Bronchial epithelial cell (primary cell): ENCODE measurements around the gene LRWD1. TPM values are rescaled to one million over a fixed set of nuclear protein-coding genes. Genes with fewer than 3 reads are reported as not detected.

Source experiments
- DNase-seq: peaks from one replicate; pipeline ENCODE4 v3.0.0-alpha.2; 2010; ENCODE audit warnings: low read depth
- FAIRE-seq: peaks from 2 replicates; lab custom pipeline; 2011; peaks lifted over from hg19 to GRCh38; lab: Jason Lieb, UNC
- H3K27me3 ChIP-seq: 2 replicates; pipeline ENCODE4 v1.5.1; 2011; ENCODE audit warnings: low read length; ENCODE audit not compliant: control insufficient read depth, insufficient read depth
- H3K36me3 ChIP-seq: 2 replicates; pipeline ENCODE4 v1.5.1; 2011; ENCODE audit warnings: low read length; ENCODE audit not compliant: control insufficient read depth, insufficient read depth
- H3K4me3 ChIP-seq: 2 replicates; pipeline ENCODE4 v1.5.1; 2011; ENCODE audit warnings: mild to moderate bottlenecking, low read depth, low read length, control low read depth
- total RNA-seq: library from RNA; depleted of rRNA; stranded (reverse); fragments of >200 nt; gene quantifications from 2 replicates; pipeline ENCODE4 v1.2.1, GENCODE V29; 2014
- TF ChIP-seq, protein P1 (sequence below): IDR thresholded peaks from 2 replicates; pipeline ENCODE4 v1.5.1; 2011; ENCODE audit warnings: mild to moderate bottlenecking, moderate library complexity, low read length, control low read depth, inconsistent platforms; ENCODE audit not compliant: insufficient read depth, severe bottlenecking

Gene LRWD1
- 21.1 and 25.3 TPM in 2 replicates for total RNA-seq

DNA sequence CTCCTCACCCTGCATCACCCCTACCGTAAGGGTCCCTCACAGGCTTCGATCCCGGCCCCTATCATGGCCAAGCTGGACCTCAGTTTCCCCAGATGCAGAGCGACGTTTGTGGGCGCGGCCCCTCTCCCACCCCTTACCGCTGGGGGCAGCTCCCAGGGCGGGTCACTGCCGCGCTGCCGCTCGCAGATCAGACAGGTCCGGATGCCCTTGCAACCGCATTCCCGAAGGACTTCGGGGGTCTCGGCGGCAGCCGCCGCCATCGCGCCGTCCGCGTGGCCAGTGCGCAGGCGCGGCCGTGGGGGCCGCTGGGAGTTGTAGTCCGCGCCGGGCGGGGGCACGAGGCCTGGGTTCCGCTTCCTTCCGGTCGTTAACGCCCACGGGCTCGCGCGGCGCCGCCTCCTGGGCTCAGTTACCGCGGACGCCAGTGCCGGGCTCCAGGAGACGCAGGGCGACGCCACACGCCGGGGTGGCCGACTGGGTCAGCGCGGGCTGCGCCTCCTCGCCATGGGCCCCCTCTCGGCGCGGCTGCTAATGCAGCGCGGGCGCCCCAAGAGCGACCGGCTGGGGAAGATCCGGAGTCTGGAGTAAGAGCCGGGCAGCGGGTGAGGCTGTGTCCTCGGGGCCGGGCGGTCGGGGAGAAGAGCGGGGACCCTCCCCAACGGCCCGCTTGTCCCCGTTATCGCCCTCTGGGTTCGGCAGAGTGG lies at the start of gene LRWD1, which contains the start of gene ALKBH4:
LRWD1 (plus strand) TSS at position 408 of the 704 bp plus-strand sequence; CDS start at position 505, 97 bp downstream.
ALKBH4 (minus strand) TSS at position 287 of the 704 bp plus-strand sequence; CDS start at position 260, 27 bp downstream.
- Histone ChIP-seq H3K4me3 (peak within 1 kb of the TSS; percentile 100), H3K36me3 (peaks cover 2% of the 10 kb centered on the region), H3K27me3 (no peaks in the 10 kb centered on the region)
- FAIRE-seq (no peak), DNase-seq (peak; percentile 75)
- TF ChIP-seq, protein P1, sequence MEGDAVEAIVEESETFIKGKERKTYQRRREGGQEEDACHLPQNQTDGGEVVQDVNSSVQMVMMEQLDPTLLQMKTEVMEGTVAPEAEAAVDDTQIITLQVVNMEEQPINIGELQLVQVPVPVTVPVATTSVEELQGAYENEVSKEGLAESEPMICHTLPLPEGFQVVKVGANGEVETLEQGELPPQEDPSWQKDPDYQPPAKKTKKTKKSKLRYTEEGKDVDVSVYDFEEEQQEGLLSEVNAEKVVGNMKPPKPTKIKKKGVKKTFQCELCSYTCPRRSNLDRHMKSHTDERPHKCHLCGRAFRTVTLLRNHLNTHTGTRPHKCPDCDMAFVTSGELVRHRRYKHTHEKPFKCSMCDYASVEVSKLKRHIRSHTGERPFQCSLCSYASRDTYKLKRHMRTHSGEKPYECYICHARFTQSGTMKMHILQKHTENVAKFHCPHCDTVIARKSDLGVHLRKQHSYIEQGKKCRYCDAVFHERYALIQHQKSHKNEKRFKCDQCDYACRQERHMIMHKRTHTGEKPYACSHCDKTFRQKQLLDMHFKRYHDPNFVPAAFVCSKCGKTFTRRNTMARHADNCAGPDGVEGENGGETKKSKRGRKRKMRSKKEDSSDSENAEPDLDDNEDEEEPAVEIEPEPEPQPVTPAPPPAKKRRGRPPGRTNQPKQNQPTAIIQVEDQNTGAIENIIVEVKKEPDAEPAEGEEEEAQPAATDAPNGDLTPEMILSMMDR = peak; percentile 22

DNA sequence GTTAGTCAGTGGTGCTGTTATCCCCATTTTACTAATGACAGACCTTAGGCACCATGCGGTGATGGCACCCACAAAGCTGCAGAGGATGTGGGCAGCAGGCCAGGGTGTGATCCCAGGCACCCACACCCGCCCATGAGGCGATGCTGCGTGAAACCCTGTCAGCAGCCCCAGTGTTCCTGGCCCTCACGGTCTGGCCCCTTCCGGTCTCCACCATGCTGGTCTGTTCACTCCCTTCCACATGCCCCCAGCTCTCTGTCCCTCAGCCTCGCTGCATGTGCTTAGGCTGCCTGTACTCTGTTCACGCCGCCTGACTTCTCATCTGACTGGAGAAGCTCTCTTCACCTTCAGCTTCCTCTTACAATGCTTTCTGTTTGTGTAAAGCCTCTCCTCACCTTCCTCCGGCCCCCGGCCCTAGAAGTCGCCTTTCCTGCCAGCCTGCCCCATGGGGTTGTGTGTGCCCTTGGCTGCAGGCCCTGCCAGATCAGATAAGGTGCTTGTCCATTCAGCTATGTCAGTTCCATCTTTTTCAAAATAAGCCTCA lies 49.0 kb upstream of the LRWD1 start:
- H3K36me3 ChIP-seq = peaks cover 7% of the 10 kb centered on the region
- no peaks in the 10 kb centered on the region for H3K27me3 ChIP-seq
- no peak overlapping the region for H3K4me3 ChIP-seq
- TF ChIP-seq, protein P1 = no peak
- FAIRE-seq = no peak
- DNase-seq = no peak

- H3K4me3 ChIP-seq = no peak overlapping the region
- TF ChIP-seq, protein P1 = no peak
- no peaks in the 10 kb centered on the region for H3K27me3 ChIP-seq
- peaks cover 7% of the 10 kb centered on the region for H3K36me3 ChIP-seq
- no peak for FAIRE-seq
- no peak for DNase-seq
Measured at GRCh38 chr7:102416406-102416805, 48.4 kb upstream of the LRWD1 start.

- no peak for DNase-seq
- Histone ChIP-seq H3K36me3 (peaks cover 7% of the 10 kb centered on the region), H3K27me3 (no peaks in the 10 kb centered on the region), H3K4me3 (no peak overlapping the region)
- TF ChIP-seq, protein P1 = no peak
- no peak for FAIRE-seq
Measured at GRCh38 chr7:102417105-102417504, 47.7 kb upstream of the LRWD1 start.

GRCh38 chr7:102418592-102418991 lies 46.2 kb upstream of the LRWD1 start:
- FAIRE-seq = no peak
- no peak overlapping the region for H3K4me3 ChIP-seq
- TF ChIP-seq, protein P1 = no peak
- peaks cover 5% of the 10 kb centered on the region for H3K36me3 ChIP-seq
- no peaks in the 10 kb centered on the region for H3K27me3 ChIP-seq
- no peak for DNase-seq
